Esophagus squamous epithelium (tissue), 5 donors: ENCODE measurements around the gene DENND1A. TPM values are rescaled to one million over a fixed set of nuclear protein-coding genes. Genes with fewer than 3 reads are reported as not detected.

Experiments
- DNase-seq: peaks from one replicate; lab custom pipeline; 2025; lab: John Stamatoyannopoulos, UW
- H3K27ac ChIP-seq, 4 donors: fragments of 200-600 bp; sonication (generic); one replicate each; pipeline ENCODE4 v1.5.1; 2016 to 2019; ENCODE audit warnings: mild to moderate bottlenecking in 1 of 4
- H3K27me3 ChIP-seq, 4 donors: fragments of 200-600 bp; sonication (generic); 1 replicate in 3 of 4; 2 replicates in 1 of 4; pipeline versions ENCODE4 v1.5.1 to v1.6.0; 2017 to 2021; ENCODE audit warnings: antibody characterized with exemption in 1 of 4
- H3K36me3 ChIP-seq, 3 donors: fragments of 200-600 bp; sonication (generic); one replicate each; pipeline ENCODE4 v1.5.1; 2016 to 2019
- H3K4me1 ChIP-seq, 3 donors: fragments of 200-600 bp; sonication (generic); one replicate each; pipeline ENCODE4 v1.5.1; 2017 to 2019
- H3K4me3 ChIP-seq, 4 donors: fragments of 200-600 bp; sonication (generic); 1 replicate in 3 of 4; 2 replicates in 1 of 4; pipeline ENCODE4 v1.5.1; 2016 to 2019; ENCODE audit warnings: mild to moderate bottlenecking in 2 of 4, moderate library complexity in 1 of 4
- H3K9me3 ChIP-seq, 3 donors: fragments of 200-600 bp; sonication (generic); one replicate each; pipeline ENCODE4 v1.5.1; 2016 to 2019
- POLR2A ChIP-seq, 4 donors: fragments of 450-650 bp; IDR thresholded peaks; one replicate each; pipeline ENCODE4 v1.6.1; 2017; ENCODE audit warnings: antibody characterized with exemption in 4 of 4, mild to moderate bottlenecking in 4 of 4, moderate library complexity in 3 of 4
- WGBS, 2 donors: methylation state at CpG; one replicate each; pipeline ENCODE4 v1.1.5; 2018; 5-methylcytosine and 5-hydroxymethylcytosine counted together
- intact Hi-C: fragments of 100-400 bp; cut with DNase I; formaldehyde crosslinking; loops from one replicate; pipeline ENCODE4 v1.15.0; 2022
- total RNA-seq, 4 donors: library from RNA; depleted of rRNA; stranded (reverse); fragments of >200 nt; gene quantifications; one replicate each; pipeline ENCODE4 v1.1.0, GENCODE V29; 2016
- TF ChIP-seq, protein P1 (sequence below), 6 experiments: fragments of 450-650 bp in 4 of 6; fragments of 200-600 bp in 2 of 6; sonication (generic) in 2 of 6; IDR thresholded peaks; one replicate each; pipeline ENCODE4 v1.5.1; 2016 to 2019; ENCODE audit warnings: antibody characterized with exemption in 6 of 6, mild to moderate bottlenecking in 4 of 6, moderate library complexity in 4 of 6
- donor health status: DM: yes; HTN: yes; CAD: no.

DENND1A gene
- total RNA-seq, 4 donors from 2014 or later: 5.3 to 16.0 (median 12.9) TPM

GRCh38 chr9:123772374-123772773, 157.6 kb downstream of the DENND1A start:
- peaks cover 0 to 5% (median 3%) of the 10 kb centered on the region in 3 donors for H3K4me1 ChIP-seq
- H3K36me3 ChIP-seq: no peaks in the 10 kb centered on the region
- no peaks in the 10 kb centered on the region for H3K9me3 ChIP-seq
- whole genome bisulfite sequencing, 2 donors: 80 to 86% methylated on average over 3 of the region's 3 CpGs
- intact Hi-C loops: no loop called here
- no peak for TF ChIP-seq POLR2A (IDR thresholded peaks at IDR 0.05)
- TF ChIP-seq, protein P1, sequence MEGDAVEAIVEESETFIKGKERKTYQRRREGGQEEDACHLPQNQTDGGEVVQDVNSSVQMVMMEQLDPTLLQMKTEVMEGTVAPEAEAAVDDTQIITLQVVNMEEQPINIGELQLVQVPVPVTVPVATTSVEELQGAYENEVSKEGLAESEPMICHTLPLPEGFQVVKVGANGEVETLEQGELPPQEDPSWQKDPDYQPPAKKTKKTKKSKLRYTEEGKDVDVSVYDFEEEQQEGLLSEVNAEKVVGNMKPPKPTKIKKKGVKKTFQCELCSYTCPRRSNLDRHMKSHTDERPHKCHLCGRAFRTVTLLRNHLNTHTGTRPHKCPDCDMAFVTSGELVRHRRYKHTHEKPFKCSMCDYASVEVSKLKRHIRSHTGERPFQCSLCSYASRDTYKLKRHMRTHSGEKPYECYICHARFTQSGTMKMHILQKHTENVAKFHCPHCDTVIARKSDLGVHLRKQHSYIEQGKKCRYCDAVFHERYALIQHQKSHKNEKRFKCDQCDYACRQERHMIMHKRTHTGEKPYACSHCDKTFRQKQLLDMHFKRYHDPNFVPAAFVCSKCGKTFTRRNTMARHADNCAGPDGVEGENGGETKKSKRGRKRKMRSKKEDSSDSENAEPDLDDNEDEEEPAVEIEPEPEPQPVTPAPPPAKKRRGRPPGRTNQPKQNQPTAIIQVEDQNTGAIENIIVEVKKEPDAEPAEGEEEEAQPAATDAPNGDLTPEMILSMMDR (IDR thresholded peaks at IDR 0.05): no peak
- H3K27me3 ChIP-seq: no peaks in the 10 kb centered on the region
- no peak overlapping the region for H3K27ac ChIP-seq
- no peak overlapping the region for H3K4me3 ChIP-seq
- DNase-seq: no peak

GRCh38 chr9:123771690-123772089, 158.2 kb downstream of the DENND1A start:
- Histone ChIP-seq H3K27ac (no peak overlapping the region), H3K4me1 (peaks cover 0 to 5% (median 3%) of the 10 kb centered on the region in 3 donors), H3K27me3 (no peaks in the 10 kb centered on the region), H3K36me3 (no peaks in the 10 kb centered on the region), H3K4me3 (no peak overlapping the region), H3K9me3 (no peaks in the 10 kb centered on the region)
- 90 to 92% methylated on average over 1 of the region's 1 CpG for WGBS, 2 donors
- intact Hi-C loops: no loop called here
- DNase-seq: no peak
- TF ChIP-seq, protein P1 (IDR thresholded peaks at IDR 0.05): no peak
- no peak for TF ChIP-seq POLR2A (IDR thresholded peaks at IDR 0.05)

GRCh38 chr9:123769719-123770118, 160.2 kb downstream of the DENND1A start:
- H3K27me3 ChIP-seq: no peaks in the 10 kb centered on the region
- TF ChIP-seq, protein P1 (IDR thresholded peaks at IDR 0.05): no peak
- no peak for TF ChIP-seq POLR2A (IDR thresholded peaks at IDR 0.05)
- H3K27ac ChIP-seq: no peak overlapping the region
- WGBS, 2 donors: 50 to 66% methylated on average over 6 of the region's 6 CpGs
- no peak overlapping the region for H3K4me3 ChIP-seq
- intact Hi-C loops: no loop called here
- no peaks in the 10 kb centered on the region for H3K36me3 ChIP-seq
- no peaks in the 10 kb centered on the region for H3K9me3 ChIP-seq
- DNase-seq: no peak
- H3K4me1 ChIP-seq: peaks cover 0 to 5% (median 3%) of the 10 kb centered on the region in 3 donors

DNA sequence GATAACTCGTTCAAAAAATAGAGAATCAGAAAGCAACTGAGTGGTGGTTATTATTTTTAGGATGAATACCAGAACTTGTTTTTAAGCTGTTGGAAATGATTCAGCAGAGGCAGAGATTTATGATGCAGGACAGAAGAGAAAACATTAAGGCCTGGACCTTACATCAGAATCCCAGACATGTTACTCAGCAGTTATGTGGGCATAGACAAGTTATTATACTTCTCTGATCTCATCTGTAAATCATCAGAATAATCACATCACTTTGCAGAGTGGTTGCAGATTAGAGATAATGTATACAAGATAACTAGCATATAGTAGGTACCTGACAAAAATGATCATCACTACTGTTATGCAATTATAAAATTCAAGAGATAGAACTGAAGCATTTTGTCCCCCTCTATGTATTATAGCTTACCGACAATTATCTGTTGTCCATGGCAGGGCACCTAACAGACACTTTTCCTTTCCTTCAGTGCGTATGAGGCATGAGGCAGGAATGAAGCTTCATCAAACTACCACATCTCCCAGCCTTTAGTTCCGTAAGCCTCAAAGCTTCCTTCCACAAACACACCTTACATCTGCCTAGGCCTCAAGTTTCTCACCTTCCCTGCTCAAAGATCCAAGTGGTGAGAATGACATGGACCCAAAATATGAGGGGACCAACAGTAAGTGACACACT, 165.9 kb downstream of the DENND1A start:
- no peak for TF ChIP-seq POLR2A (IDR thresholded peaks at IDR 0.05)
- TF ChIP-seq, protein P1 (IDR thresholded peaks at IDR 0.05): no peak
- Histone ChIP-seq H3K27me3 (no peaks in the 10 kb centered on the region), H3K9me3 (no peaks in the 10 kb centered on the region), H3K4me3 (no peak overlapping the region), H3K36me3 (no peaks in the 10 kb centered on the region), H3K4me1 (peaks cover 0 to 7% (median 0%) of the 10 kb centered on the region in 3 donors), H3K27ac (no peak overlapping the region)
- DNase-seq: no peak
- WGBS, 2 donors: 89 to 97% methylated on average over 4 of the region's 4 CpGs
- intact Hi-C loops: no loop called here

DNA sequence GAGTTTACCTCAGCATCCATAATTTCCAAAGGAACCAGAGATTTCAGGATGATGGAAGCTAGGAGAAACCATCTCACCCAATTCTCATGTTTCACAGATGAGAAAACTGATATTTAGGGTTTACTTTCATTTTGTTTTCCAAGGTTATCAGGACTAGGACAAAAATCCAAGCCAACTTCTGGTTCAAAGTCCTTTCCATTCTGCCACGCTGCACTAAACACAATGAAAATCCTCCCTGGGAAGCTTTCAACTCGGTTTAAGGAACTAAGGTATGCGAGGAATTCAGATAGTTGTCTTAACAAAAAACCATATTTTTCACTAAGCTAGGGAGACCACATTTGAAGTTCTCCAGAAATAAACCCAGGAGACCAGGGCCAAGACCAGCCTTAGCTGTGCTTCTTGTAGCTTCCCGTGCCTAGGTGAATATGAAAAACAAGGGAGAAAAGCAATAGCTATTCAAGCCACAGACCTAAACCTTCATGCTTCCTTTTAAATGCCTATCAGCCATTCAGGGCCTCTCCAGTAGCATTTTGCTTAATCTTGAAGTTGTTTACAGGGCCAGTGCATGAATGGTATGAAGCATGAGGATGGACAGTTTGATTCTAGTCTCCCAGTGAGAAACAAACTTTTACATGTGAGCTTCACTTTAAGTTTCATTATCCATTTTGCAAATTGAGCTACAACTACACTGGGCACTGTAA, 167.9 kb downstream of the DENND1A start:
- no peaks in the 10 kb centered on the region for H3K27me3 ChIP-seq
- no peaks in the 10 kb centered on the region for H3K9me3 ChIP-seq
- TF ChIP-seq POLR2A (IDR thresholded peaks at IDR 0.05): no peak
- TF ChIP-seq, protein P1 (IDR thresholded peaks at IDR 0.05): no peak
- H3K36me3 ChIP-seq: peaks cover 0 to 5% (median 0%) of the 10 kb centered on the region in 3 donors
- intact Hi-C loops: no loop called here
- DNase-seq: no peak
- peaks cover 0 to 7% (median 0%) of the 10 kb centered on the region in 3 donors for H3K4me1 ChIP-seq
- 76 to 81% methylated on average over 4 of the region's 4 CpGs for WGBS, 2 donors
- no peak overlapping the region for H3K4me3 ChIP-seq
- no peak overlapping the region for H3K27ac ChIP-seq
